COR-L47 (cell line): ENCODE data around the gene BEAN1.
A peak's percentile ranks its signal among the peaks of the same experiment; 100 is the strongest.

Experiments
- DNase-seq: peaks from one replicate; lab custom pipeline; 2025; lab: John Stamatoyannopoulos, UW

BEAN1 gene

GRCh38 chr16:66395806-66396555 is 31.1 kb upstream of the BEAN1 start:
- no peak for DNase-seq

DNA sequence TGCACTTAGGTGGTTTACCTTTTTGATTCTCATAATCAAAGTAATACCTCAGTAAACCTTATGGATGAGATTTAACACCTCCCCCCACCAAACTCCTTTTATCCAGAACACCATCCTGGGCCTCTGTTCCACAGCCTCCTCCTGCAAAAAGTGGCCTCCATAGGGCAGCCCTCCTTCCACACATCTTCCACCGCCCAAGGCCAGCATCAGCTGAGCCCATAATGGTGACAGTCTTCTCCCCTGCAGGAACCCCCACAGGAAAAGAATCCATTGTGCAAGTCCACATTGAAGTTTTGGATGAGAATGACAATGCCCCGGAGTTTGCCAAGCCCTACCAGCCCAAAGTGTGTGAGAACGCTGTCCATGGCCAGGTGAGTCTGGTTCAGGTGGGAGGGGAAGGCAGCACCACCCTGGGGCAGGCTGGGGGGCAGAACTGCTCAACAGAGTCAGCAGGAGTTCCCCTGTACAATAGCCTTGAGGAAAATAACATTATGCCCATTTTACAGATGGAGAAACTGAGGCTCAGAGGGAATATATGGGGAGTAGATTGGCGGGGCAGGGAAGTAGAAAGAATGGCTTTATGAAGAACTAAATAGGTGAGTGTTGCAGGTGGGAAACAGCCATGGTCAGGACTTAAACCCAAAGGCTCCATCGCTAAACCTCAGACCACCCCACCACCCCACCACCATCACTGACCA is 29.2 kb upstream of the BEAN1 start:
- no peak for DNase-seq

- no peak for DNase-seq
These were observed 28.1 kb upstream of the BEAN1 start for GRCh38 chr16:66399031-66399430.

- no peak for DNase-seq
These were observed 27.2 kb upstream of the BEAN1 start for GRCh38 chr16:66399930-66400329.

DNA sequence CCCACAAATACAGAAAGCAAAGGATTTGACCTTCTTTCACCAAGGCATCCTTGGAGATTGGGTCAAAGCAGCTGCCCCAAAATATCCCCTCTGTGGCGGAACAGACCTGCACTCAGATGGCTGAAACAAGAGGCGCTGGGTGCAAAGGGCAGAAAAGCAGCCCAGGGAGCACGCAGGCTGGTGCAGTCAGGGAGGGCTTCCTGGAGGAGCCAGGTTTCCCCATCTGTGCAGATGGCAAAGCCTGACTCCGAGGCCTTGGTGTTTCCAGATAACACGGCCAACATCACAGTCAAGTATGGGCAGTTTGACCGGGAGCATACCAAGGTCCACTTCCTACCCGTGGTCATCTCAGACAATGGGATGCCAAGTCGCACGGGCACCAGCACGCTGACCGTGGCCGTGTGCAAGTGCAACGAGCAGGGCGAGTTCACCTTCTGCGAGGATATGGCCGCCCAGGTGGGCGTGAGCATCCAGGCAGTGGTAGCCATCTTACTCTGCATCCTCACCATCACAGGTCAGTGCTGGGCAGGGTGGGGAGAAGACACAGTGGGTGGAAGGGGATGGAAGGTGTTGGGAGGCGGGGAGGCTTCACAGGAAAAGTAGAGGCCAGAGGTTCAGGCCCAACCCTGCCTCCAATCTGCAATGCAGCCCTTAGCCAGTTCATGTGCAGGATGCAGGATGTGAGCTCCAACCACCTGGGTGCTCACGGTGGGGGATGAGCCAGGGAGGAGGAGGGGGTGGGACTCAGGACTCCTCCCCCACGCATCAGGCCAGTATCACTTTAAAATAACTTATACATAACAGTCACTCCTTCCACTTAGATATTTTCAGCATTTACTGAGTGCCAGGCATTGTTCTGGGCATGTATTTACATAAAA is 26.4 kb upstream of the BEAN1 start:
- no peak for DNase-seq

DNA sequence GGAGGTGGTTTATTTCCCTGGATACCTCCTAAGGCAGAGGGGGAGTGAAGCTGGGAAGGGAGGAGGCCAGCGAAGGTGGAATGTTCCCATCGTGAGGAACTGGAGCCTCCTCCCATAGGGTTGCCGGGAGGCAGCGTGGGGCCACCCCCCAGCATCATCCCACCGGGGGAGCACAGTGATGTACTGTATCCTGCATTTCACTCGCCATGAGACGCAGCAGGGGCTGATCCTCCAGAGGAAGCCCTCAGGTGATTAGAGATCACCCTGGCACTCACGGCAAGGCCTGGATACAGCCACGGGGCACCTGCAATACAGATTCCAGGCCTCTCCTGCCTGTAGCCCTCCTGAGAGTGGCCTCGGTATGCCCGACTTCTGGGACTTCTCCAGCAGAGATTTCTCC is 25.5 kb upstream of the BEAN1 start:
- no peak for DNase-seq

DNA sequence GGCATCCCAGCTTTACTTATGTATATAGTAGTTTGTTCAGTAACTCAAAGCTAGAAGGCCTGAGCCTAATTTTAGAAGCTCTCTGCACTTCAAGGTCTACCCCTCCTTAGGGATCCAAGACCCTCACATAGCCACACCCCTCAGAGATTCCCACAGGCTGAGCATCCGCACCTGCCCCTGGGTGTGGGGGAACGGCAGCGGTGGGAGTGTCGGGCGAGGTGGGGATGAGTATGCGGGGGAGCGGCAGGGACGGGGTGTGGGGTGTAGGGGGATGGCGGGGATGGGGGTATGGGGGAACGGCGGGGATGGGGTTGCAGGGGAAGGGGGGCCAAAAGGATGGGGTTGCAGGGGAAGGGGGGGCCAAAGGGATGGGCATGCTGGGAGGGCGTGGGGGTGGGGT is 24.9 kb upstream of the BEAN1 start:
- no peak for DNase-seq

DNA sequence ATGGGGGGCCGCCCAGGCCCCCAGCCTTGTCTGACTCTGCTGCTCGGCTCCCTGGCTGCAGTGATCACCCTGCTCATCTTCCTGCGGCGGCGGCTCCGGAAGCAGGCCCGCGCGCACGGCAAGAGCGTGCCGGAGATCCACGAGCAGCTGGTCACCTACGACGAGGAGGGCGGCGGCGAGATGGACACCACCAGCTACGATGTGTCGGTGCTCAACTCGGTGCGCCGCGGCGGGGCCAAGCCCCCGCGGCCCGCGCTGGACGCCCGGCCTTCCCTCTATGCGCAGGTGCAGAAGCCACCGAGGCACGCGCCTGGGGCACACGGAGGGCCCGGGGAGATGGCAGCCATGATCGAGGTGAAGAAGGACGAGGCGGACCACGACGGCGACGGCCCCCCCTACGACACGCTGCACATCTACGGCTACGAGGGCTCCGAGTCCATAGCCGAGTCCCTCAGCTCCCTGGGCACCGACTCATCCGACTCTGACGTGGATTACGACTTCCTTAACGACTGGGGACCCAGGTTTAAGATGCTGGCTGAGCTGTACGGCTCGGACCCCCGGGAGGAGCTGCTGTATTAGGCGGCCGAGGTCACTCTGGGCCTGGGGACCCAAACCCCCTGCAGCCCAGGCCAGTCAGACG is 24.4 kb upstream of the BEAN1 start:
- no peak for DNase-seq

DNA sequence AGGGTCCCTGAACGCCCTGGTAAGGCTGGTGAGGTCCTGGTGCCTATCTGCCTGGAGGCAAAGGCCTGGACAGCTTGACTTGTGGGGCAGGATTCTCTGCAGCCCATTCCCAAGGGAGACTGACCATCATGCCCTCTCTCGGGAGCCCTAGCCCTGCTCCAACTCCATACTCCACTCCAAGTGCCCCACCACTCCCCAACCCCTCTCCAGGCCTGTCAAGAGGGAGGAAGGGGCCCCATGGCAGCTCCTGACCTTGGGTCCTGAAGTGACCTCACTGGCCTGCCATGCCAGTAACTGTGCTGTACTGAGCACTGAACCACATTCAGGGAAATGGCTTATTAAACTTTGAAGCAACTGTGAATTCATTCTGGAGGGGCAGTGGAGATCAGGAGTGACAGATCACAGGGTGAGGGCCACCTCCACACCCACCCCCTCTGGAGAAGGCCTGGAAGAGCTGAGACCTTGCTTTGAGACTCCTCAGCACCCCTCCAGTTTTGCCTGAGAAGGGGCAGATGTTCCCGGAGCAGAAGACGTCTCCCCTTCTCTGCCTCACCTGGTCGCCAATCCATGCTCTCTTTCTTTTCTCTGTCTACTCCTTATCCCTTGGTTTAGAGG is 23.5 kb upstream of the BEAN1 start:
- DNase-seq, result no peak

DNA sequence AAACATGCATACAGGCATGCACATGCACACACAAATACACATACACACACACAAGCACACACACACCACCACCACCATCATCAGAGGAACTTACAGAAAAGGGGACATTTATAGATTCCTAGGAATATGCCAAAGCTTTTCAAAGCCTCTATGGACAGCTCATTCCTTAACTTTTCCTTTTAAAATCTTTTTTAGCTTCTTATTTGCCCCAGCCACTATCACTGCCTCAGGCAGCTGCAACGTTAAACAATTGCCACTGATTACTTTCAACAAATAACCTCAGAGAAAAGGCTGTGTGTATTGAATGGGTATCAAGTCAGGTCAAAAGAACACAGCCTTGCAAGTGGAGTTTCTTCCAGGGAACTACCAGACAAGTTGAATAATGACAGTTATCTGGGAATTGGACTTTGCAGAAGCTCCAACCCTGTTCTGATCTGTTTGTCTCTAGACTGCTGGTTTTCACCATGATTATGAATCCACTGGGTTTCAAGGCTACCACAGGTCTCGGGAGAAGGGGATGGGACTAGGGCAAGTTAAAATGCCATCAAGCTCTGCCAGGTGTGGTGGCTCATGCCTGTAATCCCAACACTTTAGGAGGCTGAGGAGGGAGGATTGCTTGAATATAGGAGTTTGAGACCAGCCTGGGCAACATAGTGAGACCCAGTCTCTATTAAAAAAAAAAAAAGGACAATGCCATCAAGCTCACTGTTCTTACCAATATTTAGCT is 21.9 kb upstream of the BEAN1 start:
- no peak for DNase-seq

GRCh38 chr16:66406534-66407221 is 20.4 kb upstream of the BEAN1 start:
- DNase-seq, result peak; percentile 67

DNA sequence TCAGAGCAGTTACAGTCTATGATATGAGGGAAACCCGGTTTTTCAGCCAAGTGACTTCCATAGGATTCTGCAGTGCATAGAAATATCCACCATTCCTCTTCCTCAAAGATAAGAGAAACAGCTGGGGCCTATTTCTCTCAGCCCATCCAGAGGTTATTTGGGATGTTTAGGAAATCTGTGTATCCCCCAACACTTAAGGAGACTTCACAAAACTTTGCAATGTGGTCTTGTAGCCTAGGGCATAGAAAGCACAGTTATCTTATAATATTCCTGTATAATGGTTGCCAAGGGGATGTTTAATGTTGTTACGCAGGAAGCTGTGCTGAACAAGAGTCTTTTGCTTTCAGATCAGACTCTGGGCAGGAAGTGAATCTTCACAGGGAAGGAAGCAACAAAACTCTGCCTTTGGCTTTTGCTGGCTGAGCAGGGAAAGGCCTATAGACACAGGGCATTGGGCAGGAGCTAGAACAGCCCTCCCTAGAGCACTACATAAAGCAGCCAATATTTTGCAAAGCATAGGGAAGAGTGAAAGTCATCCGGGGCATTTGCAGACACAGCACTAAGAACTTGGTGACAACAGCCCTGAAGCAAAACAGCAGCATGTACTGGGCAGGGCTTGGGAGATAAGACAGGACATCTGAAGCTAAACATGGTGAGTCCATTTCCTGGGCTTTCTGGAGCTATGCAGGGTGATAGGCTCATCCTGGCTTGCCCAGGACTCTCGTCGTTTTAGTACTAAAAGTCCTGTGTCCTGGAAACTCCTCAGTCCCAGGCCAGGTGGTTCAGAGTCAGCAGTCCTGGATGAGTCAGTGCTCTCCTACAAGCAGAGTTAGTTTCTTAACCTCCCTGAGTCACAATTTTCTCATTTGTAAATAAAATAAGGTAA is 18.7 kb upstream of the BEAN1 start:
- DNase-seq, result no peak

- DNase-seq, result no peak
These were observed 17.9 kb upstream of the BEAN1 start for GRCh38 chr16:66409156-66409555.

- no peak for DNase-seq
These were observed 14.9 kb upstream of the BEAN1 start for GRCh38 chr16:66412182-66412581.

DNA sequence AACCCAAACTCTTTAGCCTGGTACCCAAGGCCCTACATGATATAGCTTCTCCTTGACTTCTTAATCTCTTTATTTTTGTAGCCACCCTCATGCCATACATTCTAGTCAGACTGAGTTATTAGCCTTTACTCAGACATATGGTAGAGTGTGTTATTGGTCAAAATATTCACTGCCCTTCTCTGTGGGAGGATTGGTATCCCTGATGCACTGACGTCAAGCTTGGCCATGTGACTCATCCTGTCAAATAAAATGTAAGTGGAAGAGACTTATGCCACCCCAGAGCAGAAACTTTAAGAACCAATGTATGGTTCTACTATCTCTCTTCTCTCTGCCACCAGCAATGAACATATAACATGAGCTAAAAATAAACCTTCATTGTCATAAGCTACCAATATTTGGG is 12.2 kb upstream of the BEAN1 start:
- DNase-seq, result no peak

- DNase-seq, result no peak
These were observed 11.0 kb upstream of the BEAN1 start for GRCh38 chr16:66416136-66416535.

DNA sequence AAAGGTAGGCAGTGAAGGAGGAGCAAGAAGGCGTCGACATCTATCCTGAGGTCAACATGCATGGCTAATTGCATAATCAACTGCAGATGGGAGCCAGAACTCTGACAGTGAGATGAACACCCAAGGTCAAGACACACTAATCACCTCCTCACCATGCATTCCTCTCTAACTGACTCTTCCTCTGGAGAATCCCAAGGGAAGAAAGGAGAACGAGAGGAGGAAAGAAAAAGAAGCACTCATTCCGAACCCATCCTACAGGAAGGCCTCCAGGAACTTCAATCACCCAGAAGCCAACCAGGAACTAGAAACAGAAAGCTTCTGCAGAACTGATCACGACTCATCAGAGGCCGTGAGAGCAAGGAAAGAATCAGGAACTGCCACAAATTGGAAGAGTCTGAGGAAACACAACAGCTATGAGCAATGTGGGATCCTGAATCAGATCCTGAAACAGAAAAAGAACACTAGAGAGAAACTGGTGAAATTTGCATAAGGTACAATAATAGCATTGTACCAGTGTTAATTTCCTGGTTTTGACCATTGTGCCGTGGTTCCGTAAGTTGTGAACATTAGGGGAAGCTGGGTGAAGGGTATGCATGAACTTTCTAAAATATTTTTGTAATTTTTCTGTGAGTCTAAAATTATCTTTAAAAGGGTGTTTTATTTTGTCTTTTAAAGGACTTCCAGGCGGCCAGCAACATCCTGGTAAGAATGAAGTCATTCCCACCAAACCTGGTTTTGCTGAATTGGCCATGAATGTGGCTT is 10.0 kb upstream of the BEAN1 start:
- no peak for DNase-seq

DNA sequence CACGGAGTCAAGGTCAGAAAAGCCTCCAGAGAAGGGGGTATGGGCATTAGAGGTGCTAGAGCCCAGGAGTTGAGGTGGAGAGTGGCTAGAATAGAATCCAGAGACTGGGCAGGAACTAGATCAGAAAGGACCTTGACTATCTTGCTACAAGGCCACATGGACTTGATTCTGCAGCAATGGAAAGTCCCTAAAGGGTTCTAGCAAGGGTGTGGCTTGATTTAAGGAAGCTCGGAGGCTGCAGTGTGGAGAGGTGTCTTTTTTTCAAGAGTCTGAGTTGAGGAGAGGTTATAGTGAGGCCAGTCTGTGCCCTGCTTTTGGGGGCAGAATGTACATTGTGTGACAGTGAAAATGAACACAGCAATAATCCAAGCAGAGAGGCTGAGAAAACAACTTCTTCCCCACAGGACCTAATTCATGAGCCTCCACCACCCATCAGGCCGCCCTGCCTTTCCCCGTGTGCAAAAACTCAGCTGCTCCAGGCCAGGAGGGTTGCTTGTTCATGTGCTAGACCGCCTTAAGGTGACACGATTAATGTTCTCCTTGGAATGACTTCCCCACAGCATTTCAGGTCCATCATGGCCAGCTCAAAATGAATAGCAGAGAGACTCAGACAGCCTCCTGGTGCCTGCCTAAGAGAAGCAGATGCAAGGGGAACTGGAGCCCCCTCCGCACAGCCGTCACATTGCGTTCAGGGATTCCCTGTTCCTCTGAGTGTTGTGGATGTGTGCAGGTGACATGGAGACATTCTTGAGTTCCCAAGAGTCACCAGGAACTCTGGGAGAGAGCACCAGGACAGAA is 8.7 kb upstream of the BEAN1 start:
- no peak for DNase-seq
